AG04450 (cell line): ENCODE data around the gene PSMG4. TPM values are rescaled to one million over a fixed set of nuclear protein-coding genes. Genes with fewer than 3 reads are reported as not detected.

Source experiments
- CTCF ChIA-PET: fragments of 300-600, 350-600 bp; formaldehyde crosslinking; extraction: SDS; loops from one replicate; lab custom pipeline; 2022; ENCODE audit warnings: antibody characterized with exemption, inconsistent platforms; lab: Charles Lee
- POLR2A ChIA-PET: fragments of 350-600 bp; formaldehyde crosslinking; extraction: SDS; loops from one replicate; lab custom pipeline; 2021; ENCODE audit warnings: antibody characterized with exemption, inconsistent platforms; lab: Yijun Ruan, JAX
- DNase-seq: peaks from one replicate; pipeline ENCODE4 v3.0.0-alpha.2; 2011; ENCODE audit warnings: low read depth, low spot score
- H3K27ac ChIP-seq: one replicate; pipeline ENCODE4 v1.5.1; 2012; ENCODE audit warnings: low read depth, low read length, control low read depth
- H3K27me3 ChIP-seq: one replicate; pipeline ENCODE4 v1.6.0; 2012; ENCODE audit warnings: low read length; ENCODE audit not compliant: control insufficient read depth, insufficient read depth
- H3K4me3 ChIP-seq: 2 replicates; pipeline ENCODE4 v1.5.1; 2011; ENCODE audit warnings: mild to moderate bottlenecking, low read depth, low read length, control low read depth
- H3K9me3 ChIP-seq: 2 replicates; pipeline ENCODE4 v1.5.1; 2012; ENCODE audit warnings: low read length; ENCODE audit not compliant: control insufficient read depth, insufficient read depth
- polyA plus RNA-seq: library from polyadenylated mRNA; depleted of rRNA; stranded (reverse); fragments of >200 nt; gene quantifications from 2 replicates; pipeline ENCODE4 v1.2.3, GENCODE V29; 2011
- TF ChIP-seq, protein P1 (sequence below): IDR thresholded peaks from 2 replicates; pipeline ENCODE4 v1.5.1; 2011; ENCODE audit warnings: low read depth, low read length, control low read depth, inconsistent platforms

PSMG4 gene
- polyA plus RNA-seq, 1 experiment, result 15.8 TPM

DNA sequence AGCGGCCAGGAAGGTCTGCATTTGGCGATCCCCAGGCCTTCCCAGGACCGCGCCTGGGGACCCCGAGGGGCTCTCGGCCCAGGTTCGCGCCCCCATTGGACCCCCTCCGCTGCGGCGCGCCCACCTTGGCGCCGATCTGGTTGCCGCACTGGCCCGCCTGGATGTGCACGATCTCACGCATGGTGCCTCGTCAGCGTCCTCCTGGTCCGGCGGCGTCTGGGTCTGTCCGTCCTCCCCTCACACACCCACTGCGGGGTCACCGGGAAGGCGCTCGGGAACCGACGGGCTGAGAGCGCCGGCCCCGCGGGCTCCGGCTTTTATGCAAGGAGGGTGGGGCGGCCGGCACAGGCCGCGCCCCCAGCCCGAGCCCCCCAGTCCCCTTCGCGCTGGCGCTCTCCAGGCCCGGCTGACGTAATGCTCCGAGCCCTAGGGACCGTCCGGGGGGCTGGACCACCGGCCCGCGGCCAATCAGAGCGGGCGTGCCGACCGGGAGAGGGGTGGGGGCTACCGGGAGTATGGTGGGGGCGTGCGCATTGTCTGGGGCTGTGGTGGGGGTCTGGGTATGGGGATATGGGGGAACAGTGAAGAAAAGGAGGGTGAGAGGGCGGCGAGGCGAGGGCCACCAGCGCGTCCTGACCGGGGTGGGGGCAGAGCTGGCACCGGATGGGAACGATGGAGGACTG lies 31.2 kb upstream of the PSMG4 start, which contains the start of gene TUBB2B:
Gene TUBB2B, minus strand, starts transcription at position 291 of the 683 bp plus-strand sequence. Its CDS starts 110 bp downstream, at position 181.
- POLR2A ChIA-PET, result no interaction called here

DNA sequence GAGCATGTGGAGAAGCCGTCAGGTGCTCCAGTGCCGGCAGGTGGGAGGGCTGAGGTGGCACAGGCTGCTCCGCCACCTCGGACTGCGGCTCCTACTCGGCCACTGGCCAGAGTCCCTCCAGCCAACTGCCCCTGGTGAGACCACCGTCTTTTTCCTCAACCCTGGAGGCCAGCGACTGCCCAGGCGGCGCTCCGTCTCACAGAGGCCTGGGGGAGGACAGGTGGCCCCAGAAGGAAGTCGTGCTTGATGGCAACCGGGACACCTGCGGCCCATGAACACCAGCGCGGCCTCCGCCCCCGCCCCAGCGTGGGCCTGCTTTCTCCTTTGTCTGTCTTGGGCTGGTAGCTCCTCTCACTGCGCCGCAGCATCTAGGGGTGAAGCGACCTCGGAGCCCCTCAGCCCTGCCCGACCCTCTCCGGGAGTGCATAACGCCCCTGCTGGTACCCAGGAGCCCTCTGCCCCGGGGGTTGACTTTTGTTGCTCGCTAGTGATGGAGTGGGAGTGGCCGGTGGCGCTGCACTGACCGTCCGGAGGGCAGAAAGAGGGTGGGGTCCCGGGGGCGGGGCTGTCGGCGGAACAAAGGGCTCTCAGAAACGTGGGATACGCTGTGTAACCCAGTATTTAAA lies 30.6 kb upstream of the PSMG4 start:
- no peak overlapping the region for H3K4me3 ChIP-seq
- CTCF ChIA-PET, result no interaction called here
- POLR2A ChIA-PET, result no interaction called here

More for the DNA sequence above, 31.2 kb upstream of the PSMG4 start, which contains the start of gene TUBB2B:
- CTCF ChIA-PET, result no interaction called here
- Histone ChIP-seq H3K4me3 (peak within 1 kb of the TSS; percentile 48), H3K27me3 (peaks cover 70% of the 10 kb centered on the region), H3K27ac (no peak within 1 kb of the TSS), H3K9me3 (no peaks in the 10 kb centered on the region; the same call in 1 of the 2 replicates)
- no peak for DNase-seq
- TF ChIP-seq, protein P1, sequence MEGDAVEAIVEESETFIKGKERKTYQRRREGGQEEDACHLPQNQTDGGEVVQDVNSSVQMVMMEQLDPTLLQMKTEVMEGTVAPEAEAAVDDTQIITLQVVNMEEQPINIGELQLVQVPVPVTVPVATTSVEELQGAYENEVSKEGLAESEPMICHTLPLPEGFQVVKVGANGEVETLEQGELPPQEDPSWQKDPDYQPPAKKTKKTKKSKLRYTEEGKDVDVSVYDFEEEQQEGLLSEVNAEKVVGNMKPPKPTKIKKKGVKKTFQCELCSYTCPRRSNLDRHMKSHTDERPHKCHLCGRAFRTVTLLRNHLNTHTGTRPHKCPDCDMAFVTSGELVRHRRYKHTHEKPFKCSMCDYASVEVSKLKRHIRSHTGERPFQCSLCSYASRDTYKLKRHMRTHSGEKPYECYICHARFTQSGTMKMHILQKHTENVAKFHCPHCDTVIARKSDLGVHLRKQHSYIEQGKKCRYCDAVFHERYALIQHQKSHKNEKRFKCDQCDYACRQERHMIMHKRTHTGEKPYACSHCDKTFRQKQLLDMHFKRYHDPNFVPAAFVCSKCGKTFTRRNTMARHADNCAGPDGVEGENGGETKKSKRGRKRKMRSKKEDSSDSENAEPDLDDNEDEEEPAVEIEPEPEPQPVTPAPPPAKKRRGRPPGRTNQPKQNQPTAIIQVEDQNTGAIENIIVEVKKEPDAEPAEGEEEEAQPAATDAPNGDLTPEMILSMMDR, result no peak

DNA sequence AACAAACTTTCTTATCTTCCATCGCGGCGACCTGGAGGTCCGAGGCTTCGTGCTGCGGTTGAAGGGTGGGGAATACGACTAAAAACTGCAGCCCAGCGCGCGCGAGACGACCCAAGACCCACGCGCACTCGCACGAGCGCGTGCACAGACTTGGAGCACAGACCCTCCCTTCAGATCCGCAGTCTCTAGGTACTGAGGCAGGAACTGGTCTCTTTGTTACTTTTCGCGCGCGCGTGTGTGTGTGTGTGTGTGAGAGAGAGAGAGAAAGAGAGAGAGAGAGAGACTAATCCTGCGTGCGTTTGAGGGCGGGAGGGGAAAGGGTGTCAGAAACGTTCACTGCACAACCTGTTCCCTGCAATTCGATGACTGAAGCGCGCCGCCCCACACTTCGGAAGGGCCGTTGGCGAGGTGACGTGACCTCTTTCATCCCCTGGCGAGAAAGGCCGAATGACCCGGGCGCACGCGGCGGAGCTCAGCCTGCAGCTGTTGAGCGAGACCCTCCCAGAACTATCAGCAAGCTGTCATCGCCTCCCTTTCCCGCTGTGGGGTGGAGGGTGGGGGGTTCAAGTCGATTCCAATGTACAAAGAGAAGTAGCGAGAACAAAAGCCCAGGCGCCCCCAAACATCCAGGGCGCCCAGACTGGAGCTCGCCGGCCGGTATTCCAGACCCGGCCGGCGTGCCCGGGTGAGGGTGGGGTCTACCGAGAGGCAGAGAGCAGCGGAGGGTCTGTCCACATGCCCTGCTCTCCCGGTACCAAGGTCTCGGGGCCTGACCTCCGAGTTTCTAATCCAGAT lies 29.8 kb upstream of the PSMG4 start:
- TF ChIP-seq, protein P1, result no peak
- CTCF ChIA-PET, result no interaction called here
- POLR2A ChIA-PET, result no interaction called here
- H3K27ac ChIP-seq, result no peak overlapping the region
- H3K27me3 ChIP-seq, result peaks cover 80% of the 10 kb centered on the region
- DNase-seq, result no peak
- peak overlapping the region; percentile 25 for H3K4me3 ChIP-seq
- H3K9me3 ChIP-seq, result no peaks in the 10 kb centered on the region; the same call in 1 of the 2 replicates

More for the DNA sequence above, 30.6 kb upstream of the PSMG4 start:
- peaks cover 74% of the 10 kb centered on the region for H3K27me3 ChIP-seq
- H3K9me3 ChIP-seq, result no peaks in the 10 kb centered on the region; the same call in 1 of the 2 replicates
- TF ChIP-seq, protein P1, result no peak
- no peak overlapping the region for H3K27ac ChIP-seq
- DNase-seq, result no peak

DNA sequence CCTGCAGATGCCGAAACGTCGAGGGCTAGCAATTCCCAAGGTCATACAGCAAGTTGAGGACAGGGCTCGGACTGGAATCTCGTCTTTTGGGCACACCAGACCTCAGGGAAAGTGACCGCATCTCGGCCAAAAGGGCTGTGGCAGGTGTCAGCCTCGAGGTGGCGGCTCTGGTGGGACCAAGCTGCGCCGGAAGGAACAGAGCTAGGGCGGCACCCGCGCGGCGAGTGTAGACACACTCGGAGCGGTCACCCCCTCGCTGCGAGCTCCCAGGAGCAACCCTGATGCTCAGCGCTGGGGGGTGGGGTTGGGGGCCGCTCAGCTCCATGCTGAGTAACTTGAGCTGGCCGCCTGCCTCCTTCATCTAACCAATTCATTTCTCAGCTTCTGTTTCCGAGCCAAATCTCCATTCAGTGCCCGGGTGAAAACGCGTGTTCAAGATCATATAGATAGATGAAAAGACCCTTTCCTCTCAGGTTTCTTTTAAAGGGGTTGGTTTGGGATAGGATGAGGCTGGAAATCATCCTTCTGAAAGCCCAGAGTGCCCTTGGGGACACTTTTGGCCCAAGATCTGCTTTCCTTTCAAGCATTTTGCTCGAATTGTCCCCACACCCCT lies 29.1 kb upstream of the PSMG4 start:
- Histone ChIP-seq H3K27me3 (peaks cover 85% of the 10 kb centered on the region), H3K4me3 (no peak overlapping the region), H3K9me3 (no peaks in the 10 kb centered on the region; the same call in 1 of the 2 replicates), H3K27ac (no peak overlapping the region)
- POLR2A ChIA-PET, result no interaction called here
- TF ChIP-seq, protein P1, result no peak
- no peak for DNase-seq
- CTCF ChIA-PET, result no interaction called here
